Left lung (tissue), 10 donors: Measurements from ENCODE around the gene RECQL5. TPM values are rescaled to one million over a fixed set of nuclear protein-coding genes. Genes with fewer than 3 reads are reported as not detected.

ENCODE experiments used
- ATAC-seq: fragments of 200-7000 bp; cut with Tn5 transposase; one replicate; pipeline ENCODE4 v1.9.1; 2020; ENCODE audit warnings: moderate library complexity
- DNase-seq, 4 donors: peaks; one replicate each; pipeline ENCODE4 v3.0.0-alpha.2; 2013 to 2020
- H3K27ac ChIP-seq, 2 donors: fragments of 200-600 bp; sonication (generic) in 1 of 2; one replicate each; pipeline versions ENCODE4 v1.5.0 to v1.8.0; 2020 to 2021
- H3K27me3 ChIP-seq, 2 donors: fragments of 200-600 bp; sonication (generic) in 1 of 2; one replicate each; pipeline versions ENCODE4 v1.5.0 to v1.8.0; 2020 to 2021
- H3K36me3 ChIP-seq, 2 donors: fragments of 200-600 bp; sonication (generic) in 1 of 2; one replicate each; pipeline versions ENCODE4 v1.5.0 to v1.8.0; 2020 to 2021
- H3K4me1 ChIP-seq, 2 donors: fragments of 200-600 bp; one replicate each; pipeline ENCODE4 v1.8.0; 2021
- H3K4me3 ChIP-seq, 2 donors: fragments of 200-600 bp; sonication (generic) in 1 of 2; one replicate each; pipeline versions ENCODE4 v1.5.0 to v1.8.0; 2020 to 2021; ENCODE audit warnings: mild to moderate bottlenecking in 1 of 2
- H3K9me3 ChIP-seq, 2 donors: fragments of 200-600 bp; sonication (generic) in 1 of 2; one replicate each; pipeline versions ENCODE4 v1.5.0 to v1.8.0; 2020 to 2021
- CTCF ChIP-seq, 2 donors: fragments of 200-600 bp; sonication (generic) in 1 of 2; IDR thresholded peaks; one replicate each; pipeline versions ENCODE4 v1.5.0 to v1.8.0; 2021; ENCODE audit warnings: antibody characterized with exemption in 2 of 2
- intact Hi-C, 2 donors: fragments of 100-400 bp; cut with DNase I; formaldehyde crosslinking; loops; one replicate each; pipeline versions ENCODE4 v1.11.2 to v1.14.2; 2022
- polyA plus RNA-seq, 6 donors: library from polyadenylated mRNA; unstranded; fragments of 120-200 nt; gene quantifications; one replicate each; pipeline ENCODE4 v1.2.1, GENCODE V29; 2013; ENCODE audit not compliant: insufficient read length in 6 of 6
- total RNA-seq, 2 donors: library from RNA; stranded (reverse); fragmentation: NEBNext Ultra II Directional; extraction: Animal tissue kit (Norgen Biotek cat#: 25700); gene quantifications; one replicate each; pipeline ENCODE4 v1.2.1, GENCODE V29; 2021
- donor health status: DM: no; HTN: yes; CAD: no.
- donor health status: DM: no; HTN: no; CAD: no.

The RECQL5 gene
- total and polyA plus RNA-seq, 8 donors, result 28.5 to 43.0 (median 34.5) TPM

GRCh38 chr17:75704963-75705875, 38.3 kb upstream of the RECQL5 start:
- Histone ChIP-seq H3K27me3 (no peaks in the 10 kb centered on the region), H3K36me3 (peaks cover 0 to 87% of the 10 kb centered on the region in 2 donors), H3K4me3 (no peak overlapping the region), H3K27ac (no peak overlapping the region), H3K9me3 (no peaks in the 10 kb centered on the region), H3K4me1 (peaks cover 0 to 20% of the 10 kb centered on the region in 2 donors)
- intact Hi-C loops, result no loop called here
- no peak for TF ChIP-seq CTCF (IDR thresholded peaks at IDR 0.05)
- DNase-seq (peak in 1 of 4 donors; percentile 60), ATAC-seq (no peak)

DNA sequence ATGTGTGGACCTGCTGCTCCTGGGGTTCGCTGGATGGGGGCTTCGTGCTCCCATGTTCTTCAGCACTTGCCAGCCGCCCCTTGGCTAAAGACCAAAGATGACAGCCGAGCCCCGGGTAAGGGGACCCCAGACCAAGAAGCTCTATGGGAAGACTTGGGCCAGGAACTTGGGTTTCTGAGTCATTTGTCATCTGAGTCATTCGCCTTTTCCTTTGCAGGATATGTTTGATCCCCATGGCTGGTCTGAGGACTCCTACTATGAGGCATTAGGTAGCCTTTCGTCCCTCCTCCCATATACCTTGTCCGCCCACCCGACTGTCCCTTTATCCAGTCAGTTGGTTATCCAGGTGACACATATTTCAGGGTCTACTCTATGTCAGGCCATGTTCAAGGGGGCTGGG, 36.6 kb upstream of the RECQL5 start:
- ATAC-seq, result no peak

GRCh38 chr17:75703191-75703590, 36.2 kb upstream of the RECQL5 start:
- Histone ChIP-seq H3K4me1 (peaks cover under 1 to 34% of the 10 kb centered on the region in 2 donors), H3K9me3 (no peaks in the 10 kb centered on the region), H3K4me3 (no peak overlapping the region), H3K36me3 (peaks cover 0 to 93% of the 10 kb centered on the region in 2 donors), H3K27ac (no peak overlapping the region), H3K27me3 (no peaks in the 10 kb centered on the region)
- TF ChIP-seq CTCF (IDR thresholded peaks at IDR 0.05), result no peak
- no peak for ATAC-seq
- intact Hi-C loops, result no loop called here
- DNase-seq, result peak in 1 of 4 donors; percentile 53

More for the DNA sequence above, 36.6 kb upstream of the RECQL5 start:
- no peak for DNase-seq
- no peak for TF ChIP-seq CTCF (IDR thresholded peaks at IDR 0.05)
- no peaks in the 10 kb centered on the region for H3K27me3 ChIP-seq
- H3K27ac ChIP-seq, result no peak overlapping the region
- H3K9me3 ChIP-seq, result no peaks in the 10 kb centered on the region
- intact Hi-C loops, result no loop called here
- H3K36me3 ChIP-seq, result peaks cover 0 to 96% of the 10 kb centered on the region in 2 donors
- no peak overlapping the region for H3K4me3 ChIP-seq
- peaks cover 0 to 32% of the 10 kb centered on the region in 2 donors for H3K4me1 ChIP-seq

GRCh38 chr17:75701288-75701687, 34.3 kb upstream of the RECQL5 start:
- no peak overlapping the region for H3K4me3 ChIP-seq
- no peaks in the 10 kb centered on the region for H3K9me3 ChIP-seq
- H3K4me1 ChIP-seq, result peaks cover 11 to 45% of the 10 kb centered on the region in 2 donors
- H3K36me3 ChIP-seq, result peaks cover 0 to 93% of the 10 kb centered on the region in 2 donors
- no peak for ATAC-seq
- DNase-seq, result no peak
- intact Hi-C loops, result no loop called here
- H3K27ac ChIP-seq, result peak overlapping the region; percentile 16 to 75
- H3K27me3 ChIP-seq, result no peaks in the 10 kb centered on the region
- no peak for TF ChIP-seq CTCF (IDR thresholded peaks at IDR 0.05)

- ATAC-seq (no peak), DNase-seq (no peak)
- intact Hi-C loops, result no loop called here
- Histone ChIP-seq H3K9me3 (no peaks in the 10 kb centered on the region), H3K4me1 (peaks cover 11 to 54% of the 10 kb centered on the region in 2 donors), H3K27me3 (no peaks in the 10 kb centered on the region), H3K4me3 (no peak overlapping the region), H3K27ac (peak overlapping the region in 1 of 2 donors; percentile 75), H3K36me3 (peaks cover 0 to 93% of the 10 kb centered on the region in 2 donors)
- no peak for TF ChIP-seq CTCF (IDR thresholded peaks at IDR 0.05)
Measured at GRCh38 chr17:75698659-75699058, 31.7 kb upstream of the RECQL5 start.
